Measurements from ENCODE around the gene ATP6V1D. TPM values are rescaled to one million over a fixed set of nuclear protein-coding genes. Genes with fewer than 3 reads are reported as not detected.

The ATP6V1D gene
- total and polyA plus RNA-seq, 9 of the 15 experiments (the other 6 are each of a cell fraction or from before 2014, with no cell fraction given) = 35.5 to 91.0 (median 50.0) TPM

- Histone ChIP-seq H4K20me1 (replicated peaks; ENCODE audit: control insufficient read depth, insufficient read depth, low read length) (peaks cover 6% of the 10 kb centered on the region; the same call in 1 of the 2 replicates), H3K9me1 (ENCODE audit: control insufficient read depth, insufficient read depth, low read length) (no peaks in the 10 kb centered on the region), H3K27me3 (ENCODE audit: control insufficient read depth in 2 of 2, insufficient read depth in 2 of 2, low read length in 2 of 2) (no peaks in the 10 kb centered on the region), H3K4me1 (replicated peaks in 1 of 2; ENCODE audit: control insufficient read depth in 2 of 2, insufficient read depth in 2 of 2, low read length in 2 of 2) (peaks cover 2 to 16% of the 10 kb centered on the region in 2 experiments; a peak in 2 of 5 replicates), H3K4me2 (ENCODE audit: insufficient read depth, low read length) (peak overlapping the region; percentile 87), H3K79me2 (ENCODE audit: control insufficient read depth, insufficient read depth, low read length) (peaks cover 94% of the 10 kb centered on the region), H3K36me3 (ENCODE audit: control insufficient read depth, insufficient read depth, low read length) (peaks cover 44% of the 10 kb centered on the region), H3K9me3 (replicated peaks; ENCODE audit: control insufficient read depth, insufficient read depth, low read depth, low read length) (no peaks in the 10 kb centered on the region), H3K27ac (ENCODE audit: extremely low read depth, low read depth, low read length) (peak overlapping the region; percentile 98), H3K4me3 (peak overlapping the region; percentile 85), H3K9ac (ENCODE audit: insufficient read depth in 1 of 2, low read depth in 2 of 2, low read length in 2 of 2) (peak overlapping the region; percentile 96 to 99), H2AFZ (ENCODE audit: low read depth, low read length) (peak overlapping the region; percentile 95)
- FAIRE-seq (no peak), DNase-seq (ENCODE audit: extremely low read depth in 1 of 4, low spot score in 3 of 4) (peak in 1 of 4 experiments; percentile 28), ATAC-seq (peak; percentile 54)
- ChIA-PET CTCF (ENCODE audit: low intra/inter-chr PET ratio) (interaction anchor here (1.0 to 1.1 kb wide), 2 partner anchors 65 to 195 kb away, joined by 3 to 5 read pairs; no protein-coding TSS in a partner anchor), POLR2A (interaction anchor here (0.5 to 1.3 kb wide), 4 partner anchors 16 to 181 kb away, joined by 3 to 4 read pairs (median 4); no protein-coding TSS in a partner anchor)
- BruUV-seq (replicated peaks) = TSS peak; percentile 74
- WGBS (ENCODE audit: insufficient coverage, low coverage, missing lambda C conversion rate) = 0% methylated on average over 17 of the region's 34 CpGs
- intact Hi-C loops (cut with micrococcal nuclease) = no loop called here
- in situ Hi-C loops (cut with MboI) = no loop called here
- TF ChIP-seq ZNF347 (CRISPR knock-in tag; IDR thresholded peaks at IDR 0.05; ENCODE audit: low read depth) (no peak), BCOR (IDR thresholded peaks at IDR 0.05) (no peak), HMBOX1 (IDR thresholded peaks at IDR 0.05) (peak; percentile 61; the same call in 1 of the 2 replicates), POLR2H (tag; IDR thresholded peaks at IDR 0.05; ENCODE audit: low read depth) (no peak), ARID1B (IDR thresholded peaks at IDR 0.05) (no peak), GABPA (tag; conservative IDR thresholded peaks at IDR 0.05; ENCODE audit: low read depth) (no peak), GATAD2B (IDR thresholded peaks at IDR 0.05; ENCODE audit: borderline replicate concordance) (no peak), ZNF324 (CRISPR knock-in tag; IDR thresholded peaks at IDR 0.05) (no peak), HMG20A (CRISPR knock-in tag; conservative IDR thresholded peaks at IDR 0.05) (no peak), TRIM28 (IDR thresholded peaks at IDR 0.05) (no peak), ZFX (CRISPR knock-in tag; IDR thresholded peaks at IDR 0.05) (peak; percentile 73), ZFP36 (IDR thresholded peaks at IDR 0.05; ENCODE audit: low read depth, low read length, partially characterized antibody) (no peak), POLR3A (IDR thresholded peaks at IDR 0.05; ENCODE audit: borderline replicate concordance, extremely low read depth, insufficient read depth, insufficient read length) (no peak), SFPQ (IDR thresholded peaks at IDR 0.05; ENCODE audit: low read depth, low read length) (no peak), ZNF277 (CRISPR knock-in tag; IDR thresholded peaks at IDR 0.05; ENCODE audit: borderline replicate concordance) (no peak), ZNF174 (CRISPR knock-in tag; IDR thresholded peaks at IDR 0.05) (no peak), EP400 (IDR thresholded peaks at IDR 0.05) (no peak), USF1 (CRISPR knock-in tag; IDR thresholded peaks at IDR 0.05) (no peak)
These were observed 1.0 kb upstream of the ATP6V1D start for GRCh38 chr14:67360470-67361206.

All from K562 (cell line).